ENCODE data around the gene GRIK5.
"Not testable (repeated sequence)": the region's sequence is repeated elsewhere in the genome, so short reads cannot be mapped to it uniquely, and the experiment has no call there.

The GRIK5 gene

GRCh38 chr19:42006569-42006968, 63.4 kb downstream of the GRIK5 start:
- DNase-seq: no peak

- DNase-seq: no peak
Measured at GRCh38 chr19:42005504-42005903, 64.5 kb downstream of the GRIK5 start.

GRCh38 chr19:42003506-42004294, 66.3 kb downstream of the GRIK5 start:
- no peak for DNase-seq

GRCh38 chr19:41999878-42000208, 70.2 kb downstream of the GRIK5 start:
- DNase-seq: no peak

- DNase-seq: no peak
Measured at GRCh38 chr19:41999071-41999877, 70.7 kb downstream of the GRIK5 start.

- DNase-seq: no peak
Measured at GRCh38 chr19:41998246-41999020, 71.6 kb downstream of the GRIK5 start.

GRCh38 chr19:41997851-41998229, 72.2 kb downstream of the GRIK5 start:
- DNase-seq: no peak

GRCh38 chr19:41997121-41997850, 72.7 kb downstream of the GRIK5 start:
- DNase-seq: peak; percentile 20

GRCh38 chr19:41995959-41996797, 73.8 kb downstream of the GRIK5 start:
- DNase-seq: no peak

GRCh38 chr19:41994994-41995958, 74.7 kb downstream of the GRIK5 start:
- no peak for DNase-seq

- no peak for DNase-seq
Measured at GRCh38 chr19:41994521-41994971, 75.5 kb downstream of the GRIK5 start.

- peak; percentile 48 for DNase-seq
Measured at GRCh38 chr19:41993612-41994483, 76.2 kb downstream of the GRIK5 start, which contains the start of gene ATP1A3. TSS of gene ATP1A3 (minus strand) at chr19:41994230. CDS start at chr19:41994076, 154 bp downstream.

GRCh38 chr19:41991925-41992569, 78.0 kb downstream of the GRIK5 start:
- not testable (repeated sequence) for DNase-seq

GRCh38 chr19:41991025-41991424, 79.0 kb downstream of the GRIK5 start:
- DNase-seq: no peak

GRCh38 chr19:41990615-41991014, 79.4 kb downstream of the GRIK5 start:
- no peak for DNase-seq

GRCh38 chr19:41990028-41990427, 80.0 kb downstream of the GRIK5 start:
- DNase-seq: no peak

GRCh38 chr19:41988947-41989346, 81.1 kb downstream of the GRIK5 start:
- no peak for DNase-seq

GRCh38 chr19:41987141-41987860, 82.7 kb downstream of the GRIK5 start:
- no peak for DNase-seq

Measured in activated effector memory CD4-positive, alpha-beta T cell treated with Interleukin-2 at 50 U/mL for 16 hours (primary cell).